T1000 (cell line): ENCODE data around the gene PTPMT1.

Experiments used
- DNase-seq: peaks from one replicate; lab custom pipeline; 2025; ENCODE audit warnings: mixed read lengths; lab: John Stamatoyannopoulos, UW

The PTPMT1 gene

GRCh38 chr11:47607380-47607779, 42.0 kb downstream of the PTPMT1 start:
- DNase-seq, result no peak

GRCh38 chr11:47609675-47610074, 44.3 kb downstream of the PTPMT1 start:
- no peak for DNase-seq

- DNase-seq, result no peak
Observed at GRCh38 chr11:47611348-47611794, 46.0 kb downstream of the PTPMT1 start.

- DNase-seq, result no peak
Observed at GRCh38 chr11:47615249-47615648, 49.9 kb downstream of the PTPMT1 start.

- DNase-seq, result no peak
Observed at GRCh38 chr11:47616726-47617416, 51.5 kb downstream of the PTPMT1 start.

GRCh38 chr11:47617417-47617809, 52.0 kb downstream of the PTPMT1 start:
- no peak for DNase-seq

- no peak for DNase-seq
Observed at GRCh38 chr11:47620836-47621378, 55.5 kb downstream of the PTPMT1 start.
